WTC11 (cell line): ENCODE results near the gene BTBD8. TPM values are rescaled to one million over a fixed set of nuclear protein-coding genes. Genes with fewer than 3 reads are reported as not detected.
"Not testable (repeated sequence)": the region's sequence is repeated elsewhere in the genome, so short reads cannot be mapped to it uniquely, and the experiment has no call there.

Source experiments
- ATAC-seq: fragments of 200-7000 bp; cut with Tn5 transposase; 2 replicates; pipeline ENCODE4 v1.10.0; 2021; ENCODE audit warnings: mild to moderate bottlenecking, moderate library complexity
- CTCF ChIA-PET: fragments of 300-600 bp; sonication (Branson Sonifier 250); formaldehyde crosslinking; loops from one replicate; lab custom pipeline; 2021; ENCODE audit warnings: antibody characterized with exemption; lab: Charles Lee
- POLR2A ChIA-PET: fragments of 350-600 bp; sonication (Branson Sonifier 250); formaldehyde crosslinking; loops from one replicate; lab custom pipeline; 2021; ENCODE audit warnings: antibody characterized with exemption; lab: Charles Lee
- DNase-seq: peaks from one replicate; pipeline ENCODE4 v3.0.0; 2021; ENCODE audit warnings: low spot score
- H3K27ac Mint-ChIP-seq: 2 replicates; pipeline ENCODE4 v1.8.0; 2021; ENCODE audit warnings: mixed read lengths
- H3K27me3 Mint-ChIP-seq: 2 replicates; pipeline ENCODE4 v1.8.0; 2021; ENCODE audit warnings: low read depth, mild to moderate bottlenecking, moderate library complexity, mixed read lengths
- H3K36me3 Mint-ChIP-seq: 2 replicates; pipeline ENCODE4 v1.8.0; 2021; ENCODE audit warnings: mixed read lengths
- H3K4me1 Mint-ChIP-seq: 2 replicates; pipeline ENCODE4 v1.8.0; 2022; ENCODE audit warnings: mixed read lengths
- H3K4me3 Mint-ChIP-seq: 2 replicates; pipeline ENCODE4 v1.8.0; 2021; ENCODE audit warnings: mild to moderate bottlenecking, moderate library complexity, mixed read lengths
- H3K9me3 Mint-ChIP-seq: 2 replicates; pipeline ENCODE4 v1.8.0; 2021; ENCODE audit warnings: mixed read lengths
- CBFB ChIP-seq: sonication (generic); formaldehyde crosslinking; IDR thresholded peaks from 2 replicates; pipeline ENCODE4 v1.8.1; 2022; ENCODE audit warnings: mild to moderate bottlenecking, low read depth, missing genetic modification reagents
- EMX1 ChIP-seq: fragments of 250-450 bp; sonication (Bioruptor Pico); IDR thresholded peaks from 2 replicates; pipeline ENCODE4 v1.8.0; 2021; ENCODE audit warnings: mild to moderate bottlenecking
- HMGXB4 ChIP-seq: sonication (generic); formaldehyde crosslinking; IDR thresholded peaks from 2 replicates; pipeline ENCODE4 v1.8.1; 2023; ENCODE audit warnings: mild to moderate bottlenecking, moderate library complexity, missing genetic modification reagents
- JAZF1 ChIP-seq: fragments of 250-450 bp; sonication (Bioruptor Pico); IDR thresholded peaks from 2 replicates; pipeline ENCODE4 v1.9.0; 2021; ENCODE audit warnings: moderate library complexity, mild to moderate bottlenecking, inconsistent platforms
- MYBL2 ChIP-seq: sonication (generic); formaldehyde crosslinking; IDR thresholded peaks from 2 replicates; pipeline ENCODE4 v1.8.1; 2023; ENCODE audit warnings: mild to moderate bottlenecking, moderate library complexity, missing genetic modification reagents
- NFATC4 ChIP-seq: fragments of 250-450 bp; sonication (Bioruptor Pico); IDR thresholded peaks from 2 replicates; pipeline ENCODE4 v1.9.0; 2021; ENCODE audit warnings: mild to moderate bottlenecking
- PRRX2 ChIP-seq: fragments of 250-450 bp; sonication (Bioruptor Pico); IDR thresholded peaks from 2 replicates; pipeline ENCODE4 v1.8.0; 2021; ENCODE audit warnings: mild to moderate bottlenecking
- RELA ChIP-seq: sonication (generic); formaldehyde crosslinking; IDR thresholded peaks from 2 replicates; pipeline ENCODE4 v1.8.1; 2022; ENCODE audit warnings: missing genetic modification reagents, mild to moderate bottlenecking, borderline replicate concordance
- SMAD4 ChIP-seq: sonication (generic); formaldehyde crosslinking; IDR thresholded peaks from 2 replicates; pipeline ENCODE4 v1.8.0; 2022; ENCODE audit warnings: mild to moderate bottlenecking, missing genetic modification reagents
- SOX15 ChIP-seq: fragments of 250-450 bp; sonication (Bioruptor Pico); IDR thresholded peaks from 2 replicates; pipeline ENCODE4 v1.9.0; 2021; ENCODE audit warnings: mild to moderate bottlenecking
- TEAD1 ChIP-seq: sonication (generic); formaldehyde crosslinking; IDR thresholded peaks from 2 replicates; pipeline ENCODE4 v1.8.0; 2022; ENCODE audit warnings: mild to moderate bottlenecking, missing genetic modification reagents
- TEAD4 ChIP-seq: sonication (generic); formaldehyde crosslinking; IDR thresholded peaks from 2 replicates; pipeline ENCODE4 v1.8.0; 2022; ENCODE audit warnings: mild to moderate bottlenecking, missing genetic modification reagents
- ZNF317 ChIP-seq: sonication (generic); formaldehyde crosslinking; IDR thresholded peaks from 2 replicates; pipeline ENCODE4 v1.8.1; 2023; ENCODE audit warnings: low read depth, mild to moderate bottlenecking, moderate library complexity, missing genetic modification reagents, borderline replicate concordance
- ZNF416 ChIP-seq: fragments of 250-450 bp; sonication (Bioruptor Pico); IDR thresholded peaks from 2 replicates; pipeline ENCODE4 v1.9.0; 2021; ENCODE audit warnings: mild to moderate bottlenecking, inconsistent platforms
- total RNA-seq: library from RNA; stranded (reverse); gene quantifications from 3 replicates; pipeline ENCODE4 v1.2.3, GENCODE V29; 2021
- TF ChIP-seq, protein P1 (sequence below): sonication (generic); formaldehyde crosslinking; IDR thresholded peaks from 2 replicates; pipeline ENCODE4 v1.8.0; 2022; ENCODE audit warnings: missing genetic modification reagents
- TF ChIP-seq, protein P2 (sequence below): sonication (generic); formaldehyde crosslinking; IDR thresholded peaks from 2 replicates; pipeline ENCODE4 v1.8.0; 2023; ENCODE audit warnings: missing genetic modification reagents
- TF ChIP-seq, protein P3 (sequence below): sonication (generic); formaldehyde crosslinking; IDR thresholded peaks from 2 replicates; pipeline ENCODE4 v1.8.1; 2023; ENCODE audit warnings: mild to moderate bottlenecking, missing genetic modification reagents
- TF ChIP-seq, protein P4 (sequence below): fragments of 250-450 bp; sonication (Bioruptor Pico); IDR thresholded peaks from 2 replicates; pipeline ENCODE4 v1.9.0; 2021; ENCODE audit warnings: mild to moderate bottlenecking

BTBD8 gene
- total RNA-seq, 1 experiment from 2014 or later, result 3.7 TPM

DNA sequence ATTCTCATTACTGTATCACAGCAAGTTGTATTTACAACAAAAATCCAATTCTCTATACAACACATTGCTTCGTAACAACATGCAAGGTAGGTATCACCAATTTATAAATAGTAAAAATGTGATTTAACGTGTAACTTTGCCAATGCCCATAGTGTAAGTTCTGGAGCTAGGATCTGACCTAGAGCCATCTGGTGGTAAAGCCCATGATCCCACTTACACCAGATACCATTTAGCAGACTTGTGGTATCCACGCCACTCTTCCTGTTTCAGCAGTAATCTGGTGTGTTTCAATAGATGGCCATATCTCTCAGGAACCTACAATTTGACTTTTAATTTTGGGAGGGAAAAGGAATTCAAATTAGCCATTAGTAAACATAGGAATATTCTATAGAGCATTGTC lies 15.1 kb upstream of the BTBD8 start (continued):
- TF ChIP-seq, protein P1, sequence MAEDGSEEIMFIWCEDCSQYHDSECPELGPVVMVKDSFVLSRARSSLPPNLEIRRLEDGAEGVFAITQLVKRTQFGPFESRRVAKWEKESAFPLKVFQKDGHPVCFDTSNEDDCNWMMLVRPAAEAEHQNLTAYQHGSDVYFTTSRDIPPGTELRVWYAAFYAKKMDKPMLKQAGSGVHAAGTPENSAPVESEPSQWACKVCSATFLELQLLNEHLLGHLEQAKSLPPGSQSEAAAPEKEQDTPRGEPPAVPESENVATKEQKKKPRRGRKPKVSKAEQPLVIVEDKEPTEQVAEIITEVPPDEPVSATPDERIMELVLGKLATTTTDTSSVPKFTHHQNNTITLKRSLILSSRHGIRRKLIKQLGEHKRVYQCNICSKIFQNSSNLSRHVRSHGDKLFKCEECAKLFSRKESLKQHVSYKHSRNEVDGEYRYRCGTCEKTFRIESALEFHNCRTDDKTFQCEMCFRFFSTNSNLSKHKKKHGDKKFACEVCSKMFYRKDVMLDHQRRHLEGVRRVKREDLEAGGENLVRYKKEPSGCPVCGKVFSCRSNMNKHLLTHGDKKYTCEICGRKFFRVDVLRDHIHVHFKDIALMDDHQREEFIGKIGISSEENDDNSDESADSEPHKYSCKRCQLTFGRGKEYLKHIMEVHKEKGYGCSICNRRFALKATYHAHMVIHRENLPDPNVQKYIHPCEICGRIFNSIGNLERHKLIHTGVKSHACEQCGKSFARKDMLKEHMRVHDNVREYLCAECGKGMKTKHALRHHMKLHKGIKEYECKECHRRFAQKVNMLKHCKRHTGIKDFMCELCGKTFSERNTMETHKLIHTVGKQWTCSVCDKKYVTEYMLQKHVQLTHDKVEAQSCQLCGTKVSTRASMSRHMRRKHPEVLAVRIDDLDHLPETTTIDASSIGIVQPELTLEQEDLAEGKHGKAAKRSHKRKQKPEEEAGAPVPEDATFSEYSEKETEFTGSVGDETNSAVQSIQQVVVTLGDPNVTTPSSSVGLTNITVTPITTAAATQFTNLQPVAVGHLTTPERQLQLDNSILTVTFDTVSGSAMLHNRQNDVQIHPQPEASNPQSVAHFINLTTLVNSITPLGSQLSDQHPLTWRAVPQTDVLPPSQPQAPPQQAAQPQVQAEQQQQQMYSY (CRISPR knock-in tag), result no peak

DNA sequence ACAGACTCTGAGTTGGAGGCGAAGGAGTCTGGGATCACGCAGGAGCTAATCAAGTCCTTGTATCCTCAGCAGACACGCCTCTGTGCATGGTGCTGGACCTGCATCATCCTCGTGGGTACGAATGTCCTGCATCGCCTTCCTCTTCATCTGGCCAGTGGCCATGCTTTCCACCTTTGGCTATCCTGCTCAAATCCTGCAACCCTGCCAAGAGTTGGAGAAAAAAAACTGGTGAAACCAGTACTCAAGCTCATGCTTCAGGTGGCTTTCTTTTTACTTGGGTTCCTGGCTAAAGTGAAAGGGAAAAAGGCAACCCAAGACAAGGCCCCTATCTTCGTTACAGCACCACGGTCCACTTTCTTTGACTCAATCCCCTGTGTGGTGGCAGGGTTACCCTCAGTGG lies 13.8 kb upstream of the BTBD8 start:
- peaks cover 6% of the 10 kb centered on the region for H3K4me1 Mint-ChIP-seq
- no peaks in the 10 kb centered on the region for H3K36me3 Mint-ChIP-seq
- no peak overlapping the region for H3K27ac Mint-ChIP-seq
- H3K9me3 Mint-ChIP-seq, result no peaks in the 10 kb centered on the region
- POLR2A ChIA-PET, result interaction anchor here (0.6 kb wide), 1 partner anchor 249 kb away, joined by 3 read pairs; no protein-coding TSS in a partner anchor
- no peak for DNase-seq
- no peaks in the 10 kb centered on the region for H3K27me3 Mint-ChIP-seq
- no peak for TF ChIP-seq ZNF416 (CRISPR knock-in tag)
- TF ChIP-seq, all 79 proteins: peak for 0
- no peak for ATAC-seq
- no peak overlapping the region for H3K4me3 Mint-ChIP-seq
- CTCF ChIA-PET, result no interaction called here

DNA sequence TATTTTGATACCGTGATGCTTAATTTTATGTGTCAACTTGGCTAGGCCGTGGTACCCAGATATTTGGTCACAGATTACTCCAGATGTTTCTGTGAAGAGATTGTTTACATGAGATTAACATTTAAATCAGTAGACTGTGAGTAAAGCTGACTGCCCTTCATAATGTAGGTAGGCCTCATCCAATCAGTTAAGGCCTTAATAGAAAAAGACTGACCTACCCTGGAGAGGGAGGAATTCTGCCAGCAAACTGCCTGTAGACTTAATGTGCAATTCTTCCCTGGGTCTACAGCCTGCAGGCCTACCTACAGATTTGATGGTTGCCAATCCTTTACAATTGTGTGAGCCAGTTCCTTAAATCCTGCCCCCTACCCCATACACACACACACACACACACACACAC lies 9.3 kb upstream of the BTBD8 start:
- peaks cover 10% of the 10 kb centered on the region for H3K4me1 Mint-ChIP-seq
- H3K4me3 Mint-ChIP-seq, result no peak overlapping the region
- H3K36me3 Mint-ChIP-seq, result no peaks in the 10 kb centered on the region
- peak overlapping the region; percentile 79; the same call in 1 of the 2 replicates for H3K27ac Mint-ChIP-seq
- CTCF ChIA-PET, result no interaction called here
- ATAC-seq, result peak; percentile 84
- no peaks in the 10 kb centered on the region for H3K27me3 Mint-ChIP-seq
- no peak for DNase-seq
- POLR2A ChIA-PET, result no interaction called here
- TF ChIP-seq MYBL2 (CRISPR knock-in tag) (no peak), SMAD4 (CRISPR knock-in tag) (no peak), JAZF1 (CRISPR knock-in tag) (no peak), HMGXB4 (CRISPR knock-in tag) (no peak), CBFB (CRISPR knock-in tag) (no peak), SOX15 (CRISPR knock-in tag) (no peak), EMX1 (CRISPR knock-in tag) (no peak)
- TF ChIP-seq, protein P2, sequence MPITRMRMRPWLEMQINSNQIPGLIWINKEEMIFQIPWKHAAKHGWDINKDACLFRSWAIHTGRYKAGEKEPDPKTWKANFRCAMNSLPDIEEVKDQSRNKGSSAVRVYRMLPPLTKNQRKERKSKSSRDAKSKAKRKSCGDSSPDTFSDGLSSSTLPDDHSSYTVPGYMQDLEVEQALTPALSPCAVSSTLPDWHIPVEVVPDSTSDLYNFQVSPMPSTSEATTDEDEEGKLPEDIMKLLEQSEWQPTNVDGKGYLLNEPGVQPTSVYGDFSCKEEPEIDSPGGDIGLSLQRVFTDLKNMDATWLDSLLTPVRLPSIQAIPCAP (CRISPR knock-in tag), result no peak
- H3K9me3 Mint-ChIP-seq, result no peaks in the 10 kb centered on the region

DNA sequence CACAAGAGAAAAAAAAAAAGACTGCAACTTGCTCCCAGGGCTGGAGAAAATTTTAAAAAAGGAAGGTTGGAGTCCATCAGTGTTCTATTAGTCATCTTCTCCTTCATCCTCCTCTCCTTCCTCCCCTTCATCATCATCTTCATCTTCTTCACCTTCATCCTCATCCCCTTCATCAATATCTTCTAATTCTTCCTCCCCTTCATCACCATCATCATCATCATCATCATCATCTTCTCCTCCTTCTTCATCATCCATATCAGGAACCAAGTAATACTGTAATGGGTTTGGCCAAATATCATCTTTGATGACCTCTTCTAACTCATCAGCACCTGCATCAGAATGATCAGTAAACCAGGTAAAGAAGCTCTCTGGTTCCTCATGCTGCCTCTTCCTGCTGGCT lies 5.7 kb upstream of the BTBD8 start:
- H3K36me3 Mint-ChIP-seq, ATAC-seq, CTCF ChIA-PET, H3K27ac Mint-ChIP-seq, POLR2A ChIA-PET, H3K9me3 Mint-ChIP-seq, H3K4me3 Mint-ChIP-seq, DNase-seq, H3K27me3 Mint-ChIP-seq: not testable (repeated sequence)
- H3K4me1 Mint-ChIP-seq, result peaks cover 10% of the 10 kb centered on the region

GRCh38 chr1:92075311-92075710 lies 4.8 kb upstream of the BTBD8 start, which contains the start of gene SETSIP:
TSS of gene SETSIP (minus strand) at chr1:92075411. CDS start at chr1:92075411, 0 bp downstream.
- ChIA-PET CTCF (interaction anchor here (1.6 kb wide), 1 partner anchor 216 kb away, joined by 3 read pairs; no protein-coding TSS in a partner anchor), POLR2A (no interaction called here)
- H3K9me3 Mint-ChIP-seq, result no peaks in the 10 kb centered on the region
- no peak within 1 kb of the TSS for H3K4me3 Mint-ChIP-seq
- H3K36me3 Mint-ChIP-seq, result no peaks in the 10 kb centered on the region
- H3K27ac Mint-ChIP-seq, result no peak within 1 kb of the TSS
- no peak for ATAC-seq
- peaks cover 15% of the 10 kb centered on the region for H3K4me1 Mint-ChIP-seq
- no peak for DNase-seq
- H3K27me3 Mint-ChIP-seq, result no peaks in the 10 kb centered on the region
- TF ChIP-seq TEAD4, result no peak
- TF ChIP-seq ZNF317, result no peak
- no peak for TF ChIP-seq TEAD1 (CRISPR knock-in tag)
- TF ChIP-seq RELA (CRISPR knock-in tag), result no peak
- TF ChIP-seq, protein P3, sequence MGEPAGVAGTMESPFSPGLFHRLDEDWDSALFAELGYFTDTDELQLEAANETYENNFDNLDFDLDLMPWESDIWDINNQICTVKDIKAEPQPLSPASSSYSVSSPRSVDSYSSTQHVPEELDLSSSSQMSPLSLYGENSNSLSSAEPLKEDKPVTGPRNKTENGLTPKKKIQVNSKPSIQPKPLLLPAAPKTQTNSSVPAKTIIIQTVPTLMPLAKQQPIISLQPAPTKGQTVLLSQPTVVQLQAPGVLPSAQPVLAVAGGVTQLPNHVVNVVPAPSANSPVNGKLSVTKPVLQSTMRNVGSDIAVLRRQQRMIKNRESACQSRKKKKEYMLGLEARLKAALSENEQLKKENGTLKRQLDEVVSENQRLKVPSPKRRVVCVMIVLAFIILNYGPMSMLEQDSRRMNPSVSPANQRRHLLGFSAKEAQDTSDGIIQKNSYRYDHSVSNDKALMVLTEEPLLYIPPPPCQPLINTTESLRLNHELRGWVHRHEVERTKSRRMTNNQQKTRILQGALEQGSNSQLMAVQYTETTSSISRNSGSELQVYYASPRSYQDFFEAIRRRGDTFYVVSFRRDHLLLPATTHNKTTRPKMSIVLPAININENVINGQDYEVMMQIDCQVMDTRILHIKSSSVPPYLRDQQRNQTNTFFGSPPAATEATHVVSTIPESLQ (CRISPR knock-in tag), result no peak
- TF ChIP-seq NFATC4 (CRISPR knock-in tag), result no peak
- no peak for TF ChIP-seq PRRX2 (CRISPR knock-in tag)
- TF ChIP-seq, protein P4, sequence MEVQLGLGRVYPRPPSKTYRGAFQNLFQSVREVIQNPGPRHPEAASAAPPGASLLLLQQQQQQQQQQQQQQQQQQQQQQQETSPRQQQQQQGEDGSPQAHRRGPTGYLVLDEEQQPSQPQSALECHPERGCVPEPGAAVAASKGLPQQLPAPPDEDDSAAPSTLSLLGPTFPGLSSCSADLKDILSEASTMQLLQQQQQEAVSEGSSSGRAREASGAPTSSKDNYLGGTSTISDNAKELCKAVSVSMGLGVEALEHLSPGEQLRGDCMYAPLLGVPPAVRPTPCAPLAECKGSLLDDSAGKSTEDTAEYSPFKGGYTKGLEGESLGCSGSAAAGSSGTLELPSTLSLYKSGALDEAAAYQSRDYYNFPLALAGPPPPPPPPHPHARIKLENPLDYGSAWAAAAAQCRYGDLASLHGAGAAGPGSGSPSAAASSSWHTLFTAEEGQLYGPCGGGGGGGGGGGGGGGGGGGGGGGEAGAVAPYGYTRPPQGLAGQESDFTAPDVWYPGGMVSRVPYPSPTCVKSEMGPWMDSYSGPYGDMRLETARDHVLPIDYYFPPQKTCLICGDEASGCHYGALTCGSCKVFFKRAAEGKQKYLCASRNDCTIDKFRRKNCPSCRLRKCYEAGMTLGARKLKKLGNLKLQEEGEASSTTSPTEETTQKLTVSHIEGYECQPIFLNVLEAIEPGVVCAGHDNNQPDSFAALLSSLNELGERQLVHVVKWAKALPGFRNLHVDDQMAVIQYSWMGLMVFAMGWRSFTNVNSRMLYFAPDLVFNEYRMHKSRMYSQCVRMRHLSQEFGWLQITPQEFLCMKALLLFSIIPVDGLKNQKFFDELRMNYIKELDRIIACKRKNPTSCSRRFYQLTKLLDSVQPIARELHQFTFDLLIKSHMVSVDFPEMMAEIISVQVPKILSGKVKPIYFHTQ, result no peak
